ENCODE data around the gene NUDT22.

The NUDT22 gene

GRCh38 chr11:64254326-64254725, 28.3 kb downstream of the NUDT22 start:
- DNase-seq (ENCODE audit: low read depth in 2 of 2): no peak

DNA sequence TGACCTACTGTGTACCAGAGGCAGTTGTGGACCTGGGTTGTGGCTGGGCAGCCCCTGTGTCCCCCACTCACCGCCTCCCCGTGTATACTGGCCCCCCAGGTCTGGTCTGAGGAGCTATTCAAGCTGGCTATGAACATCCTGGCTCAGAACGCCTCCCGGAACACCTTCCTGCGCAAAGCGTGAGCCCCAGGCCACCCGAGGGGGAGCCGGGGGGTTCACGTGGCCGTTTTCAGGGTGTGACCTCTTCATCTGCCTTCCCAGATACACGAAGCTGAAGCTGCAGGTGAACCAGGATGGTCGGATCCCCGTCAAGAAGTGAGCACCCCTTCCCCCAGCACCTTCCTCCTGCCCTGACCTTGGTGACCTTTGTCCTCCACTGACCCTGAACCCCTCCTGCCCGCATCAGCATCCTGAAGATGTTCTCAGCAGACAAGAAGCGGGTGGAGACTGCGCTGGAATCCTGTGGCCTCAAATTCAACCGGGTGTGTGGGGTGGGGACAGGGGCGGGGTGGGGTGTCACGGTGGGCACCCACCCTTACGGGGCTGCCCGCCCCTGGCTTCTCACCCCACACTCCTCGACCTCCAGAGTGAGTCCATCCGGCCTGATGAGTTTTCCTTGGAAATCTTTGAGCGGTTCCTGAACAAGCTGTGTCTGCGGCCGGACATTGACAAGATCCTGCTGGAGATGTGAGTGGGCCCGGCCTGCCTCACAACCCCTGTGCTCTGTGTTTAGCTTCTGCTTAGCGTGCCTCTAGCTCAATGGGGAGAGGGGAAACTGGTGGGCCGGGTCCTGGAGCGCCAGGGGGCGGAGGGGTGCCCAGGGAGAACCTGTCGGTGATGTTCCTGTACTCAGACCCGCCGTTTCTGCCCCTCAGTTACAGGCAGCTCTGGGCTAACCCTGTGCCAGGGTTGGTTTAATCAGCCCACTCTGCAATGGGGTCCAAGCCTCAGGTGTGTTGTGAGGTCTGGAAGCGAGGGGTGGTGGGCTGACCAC, 29.4 kb downstream of the NUDT22 start:
- DNase-seq (ENCODE audit: low read depth in 2 of 2): no peak

GRCh38 chr11:64256300-64256699, 30.2 kb downstream of the NUDT22 start:
- DNase-seq (ENCODE audit: low read depth in 2 of 2): no peak

DNA sequence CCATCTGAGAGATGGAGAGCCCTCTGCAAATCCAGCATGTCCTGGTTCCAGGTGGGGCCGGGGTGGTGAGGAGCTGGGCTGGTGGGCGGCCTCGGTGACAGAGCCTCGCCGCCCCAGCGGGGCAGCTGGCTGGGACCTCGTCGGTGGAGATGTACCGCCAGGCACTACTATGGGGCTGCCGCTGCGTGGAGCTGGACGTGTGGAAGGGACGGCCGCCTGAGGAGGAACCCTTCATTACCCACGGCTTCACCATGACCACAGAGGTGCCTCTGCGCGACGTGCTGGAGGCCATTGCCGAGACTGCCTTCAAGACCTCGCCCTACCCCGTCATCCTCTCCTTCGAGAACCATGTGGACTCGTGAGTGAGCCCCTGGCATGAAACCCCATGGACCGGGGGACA, 32.3 kb downstream of the NUDT22 start:
- no peak for DNase-seq (ENCODE audit: low read depth in 2 of 2)

DNA sequence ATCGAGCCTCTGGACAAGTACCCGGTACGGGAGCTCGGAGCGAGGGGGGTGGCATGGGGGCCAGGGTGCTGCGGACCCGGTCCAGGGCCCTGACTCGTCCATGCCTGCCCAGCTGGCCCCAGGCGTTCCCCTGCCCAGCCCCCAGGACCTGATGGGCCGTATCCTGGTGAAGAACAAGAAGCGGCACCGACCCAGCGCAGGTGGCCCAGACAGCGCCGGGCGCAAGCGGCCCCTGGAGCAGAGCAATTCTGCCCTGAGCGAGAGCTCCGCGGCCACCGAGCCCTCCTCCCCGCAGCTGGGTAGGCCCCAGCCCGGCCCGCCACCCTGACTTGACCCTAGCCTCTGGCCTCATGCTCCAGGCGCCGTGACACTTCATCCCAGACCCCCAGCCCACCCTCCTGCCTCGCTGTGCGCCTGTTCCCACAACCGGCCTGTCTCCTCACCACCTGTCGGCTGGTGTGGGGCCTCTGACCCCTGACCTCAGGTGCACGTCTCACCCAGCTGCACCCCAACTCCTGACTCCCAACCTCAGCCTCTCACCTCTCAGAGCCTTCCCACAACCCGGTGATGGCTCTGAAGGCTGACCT, 33.0 kb downstream of the NUDT22 start:
- no peak for DNase-seq (ENCODE audit: low read depth in 2 of 2)

DNA sequence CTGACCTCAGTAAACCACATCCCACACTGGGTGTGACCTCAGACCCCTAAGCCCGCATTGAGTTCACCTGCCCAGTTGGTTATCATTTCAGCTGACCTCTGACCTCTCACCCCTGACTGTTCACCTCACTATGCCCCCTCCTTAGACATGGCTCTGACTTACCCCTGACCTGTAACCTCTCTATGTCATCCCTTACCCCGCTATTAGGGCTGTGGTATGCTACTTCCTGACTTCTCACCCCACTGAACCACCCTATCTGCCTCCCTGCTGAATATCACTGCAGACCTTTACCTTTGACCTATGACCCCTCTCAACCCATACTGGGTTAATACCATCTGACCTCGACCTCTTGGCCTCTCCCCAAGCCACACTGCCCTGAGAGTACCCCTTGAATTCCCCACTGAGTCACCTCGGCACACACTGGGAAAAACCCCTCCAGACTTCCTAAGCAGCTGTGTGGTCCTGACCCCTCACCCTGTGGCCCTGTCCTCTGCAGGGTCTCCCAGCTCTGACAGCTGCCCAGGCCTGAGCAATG, 33.5 kb downstream of the NUDT22 start:
- DNase-seq (ENCODE audit: low read depth in 2 of 2): no peak

DNA sequence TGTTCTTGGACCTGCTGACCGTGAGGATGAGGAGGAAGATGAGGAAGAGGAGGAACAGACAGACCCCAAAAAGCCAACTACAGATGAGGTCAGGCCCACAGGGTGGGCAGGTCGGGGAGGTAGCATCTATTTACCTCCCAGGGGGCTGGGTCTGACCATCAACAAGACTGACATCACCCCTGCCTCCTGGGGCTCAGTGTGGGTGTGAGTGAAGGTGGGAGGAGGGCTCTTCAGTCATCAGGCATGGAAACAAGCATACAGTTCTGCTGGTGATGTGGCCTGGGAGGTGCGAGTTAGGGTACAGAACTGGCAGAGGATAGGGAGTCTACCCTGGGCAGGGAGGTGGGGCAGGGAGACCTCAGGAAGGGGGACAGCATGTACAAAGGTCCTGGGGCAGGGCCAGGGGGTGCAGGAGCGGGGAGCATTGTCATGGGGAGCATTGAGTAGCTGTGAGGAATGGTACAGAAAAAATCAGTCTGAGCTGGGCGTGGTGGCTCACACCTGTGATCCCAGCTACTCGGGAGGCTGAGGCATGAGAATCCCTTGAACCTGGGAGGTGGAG, 34.2 kb downstream of the NUDT22 start:
- no peak for DNase-seq (ENCODE audit: low read depth in 2 of 2)

- DNase-seq (ENCODE audit: low read depth in 2 of 2): no peak
Measured at GRCh38 chr11:64261556-64262080, 35.5 kb downstream of the NUDT22 start.

DNA sequence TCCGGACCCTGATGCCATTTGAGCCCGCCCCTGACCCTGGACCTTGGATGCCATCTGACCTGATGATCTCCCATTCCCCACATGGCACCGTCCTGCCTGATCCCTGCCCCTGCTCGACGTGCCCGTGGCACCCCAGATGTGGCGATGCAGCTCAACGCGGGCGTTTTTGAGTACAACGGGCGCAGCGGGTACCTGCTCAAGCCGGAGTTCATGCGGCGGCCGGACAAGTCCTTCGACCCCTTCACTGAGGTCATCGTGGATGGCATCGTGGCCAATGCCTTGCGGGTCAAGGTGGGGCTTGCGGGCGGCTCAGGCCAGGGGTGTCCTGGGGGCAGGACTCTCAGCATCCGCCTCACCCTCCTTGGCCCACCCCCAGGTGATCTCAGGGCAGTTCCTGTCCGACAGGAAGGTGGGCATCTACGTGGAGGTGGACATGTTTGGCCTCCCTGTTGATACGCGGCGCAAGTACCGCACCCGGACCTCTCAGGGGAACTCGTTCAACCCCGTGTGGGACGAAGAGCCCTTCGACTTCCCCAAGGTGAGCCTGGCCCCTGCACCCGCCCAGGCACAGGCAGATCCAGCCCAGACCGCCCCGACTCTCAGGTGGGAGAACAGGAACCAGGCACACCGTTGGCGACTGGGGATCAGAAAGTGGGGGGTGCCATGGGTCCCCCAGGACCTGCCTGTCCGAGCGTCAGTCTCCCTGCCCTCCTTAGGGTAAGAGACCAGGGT, 36.4 kb downstream of the NUDT22 start:
- no peak for DNase-seq (ENCODE audit: low read depth in 2 of 2)

DNA sequence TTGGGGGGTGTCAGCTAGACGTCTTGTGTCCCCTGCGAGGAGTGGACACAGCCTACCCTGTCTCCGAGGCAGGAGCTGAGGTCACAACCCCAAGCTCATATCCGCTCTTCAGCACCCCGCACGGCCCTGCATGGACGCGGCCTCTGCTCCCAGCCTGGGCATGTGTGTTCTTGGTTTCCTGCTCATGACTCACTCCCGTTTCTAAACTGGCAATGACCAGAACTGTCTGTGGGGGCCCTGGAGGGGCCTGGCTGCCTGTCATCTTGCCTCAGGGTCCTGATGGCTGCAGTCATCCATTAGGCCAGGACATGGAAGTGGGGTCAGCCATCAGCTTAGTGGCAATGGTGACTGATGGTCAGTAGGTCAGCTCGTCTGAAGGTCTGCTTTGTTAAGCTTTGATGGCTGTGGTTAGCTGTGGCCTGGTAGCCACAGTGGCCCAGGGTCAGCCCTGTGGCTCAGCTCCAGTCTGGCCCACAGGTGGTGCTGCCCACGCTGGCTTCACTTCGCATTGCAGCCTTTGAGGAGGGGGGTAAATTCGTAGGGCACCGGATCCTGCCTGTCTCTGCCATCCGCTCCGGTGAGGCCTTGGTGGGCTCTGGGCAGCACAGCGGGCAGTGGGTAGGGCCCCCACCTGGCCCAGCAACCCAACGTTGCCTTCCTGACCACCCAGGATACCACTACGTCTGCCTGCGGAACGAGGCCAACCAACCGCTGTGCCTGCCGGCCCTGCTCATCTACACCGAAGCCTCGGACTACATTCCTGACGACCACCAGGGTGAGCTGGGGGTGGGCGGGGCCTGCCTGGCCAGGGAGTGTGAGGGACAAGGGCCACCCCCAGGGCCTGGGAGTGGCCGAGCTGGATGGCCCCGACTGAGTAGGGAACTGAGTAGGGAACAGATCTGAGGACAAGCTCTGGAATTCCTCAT, 37.2 kb downstream of the NUDT22 start:
- no peak for DNase-seq (ENCODE audit: low read depth in 2 of 2)

GRCh38 chr11:64263947-64264317, 37.9 kb downstream of the NUDT22 start:
- DNase-seq (ENCODE audit: low read depth in 2 of 2): no peak

- no peak for DNase-seq (ENCODE audit: low read depth in 2 of 2)
Measured at GRCh38 chr11:64264371-64264852, 38.3 kb downstream of the NUDT22 start.

DNA sequence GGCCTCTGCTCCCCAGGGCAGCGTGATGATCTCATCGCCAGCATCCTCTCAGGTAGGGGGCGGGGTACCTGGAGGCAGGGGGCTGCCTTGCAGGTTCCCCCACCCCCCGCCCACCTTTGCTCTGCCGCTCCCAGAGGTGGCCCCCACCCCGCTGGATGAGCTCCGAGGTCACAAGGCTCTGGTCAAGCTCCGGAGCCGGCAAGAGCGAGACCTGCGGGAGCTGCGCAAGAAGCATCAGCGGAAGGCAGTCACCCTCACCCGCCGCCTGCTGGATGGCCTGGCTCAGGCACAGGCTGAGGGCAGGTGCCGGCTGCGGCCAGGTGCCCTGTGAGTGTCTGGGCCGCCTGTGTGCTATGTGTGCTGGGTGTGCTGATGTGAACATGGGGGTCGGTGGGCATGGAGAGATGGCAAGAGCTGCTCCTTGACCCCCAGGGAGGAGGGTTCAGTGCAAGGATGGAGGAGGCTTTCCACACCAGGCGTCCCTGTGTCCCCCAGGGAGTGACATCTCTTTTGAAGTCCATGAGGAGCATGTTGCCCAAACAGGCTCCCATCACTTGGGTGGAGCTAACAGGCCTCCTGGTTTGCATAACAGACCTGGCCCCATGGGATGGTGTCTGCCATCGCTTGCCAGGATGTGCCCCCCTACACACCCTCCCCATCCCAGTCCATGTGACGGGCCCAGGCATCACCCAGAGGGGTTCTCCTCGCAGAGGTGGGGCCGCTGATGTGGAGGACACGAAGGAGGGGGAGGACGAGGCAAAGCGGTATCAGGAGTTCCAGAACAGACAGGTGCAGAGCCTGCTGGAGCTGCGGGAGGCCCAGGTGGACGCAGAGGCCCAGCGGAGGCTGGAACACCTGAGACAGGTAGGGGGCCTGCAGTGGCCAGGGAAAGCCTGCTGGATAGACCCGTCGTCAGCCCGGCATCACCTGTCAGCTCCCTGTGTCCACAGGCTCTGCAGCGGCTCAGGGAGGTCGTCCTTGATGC, 39.4 kb downstream of the NUDT22 start:
- DNase-seq (ENCODE audit: low read depth in 2 of 2): no peak

DNA sequence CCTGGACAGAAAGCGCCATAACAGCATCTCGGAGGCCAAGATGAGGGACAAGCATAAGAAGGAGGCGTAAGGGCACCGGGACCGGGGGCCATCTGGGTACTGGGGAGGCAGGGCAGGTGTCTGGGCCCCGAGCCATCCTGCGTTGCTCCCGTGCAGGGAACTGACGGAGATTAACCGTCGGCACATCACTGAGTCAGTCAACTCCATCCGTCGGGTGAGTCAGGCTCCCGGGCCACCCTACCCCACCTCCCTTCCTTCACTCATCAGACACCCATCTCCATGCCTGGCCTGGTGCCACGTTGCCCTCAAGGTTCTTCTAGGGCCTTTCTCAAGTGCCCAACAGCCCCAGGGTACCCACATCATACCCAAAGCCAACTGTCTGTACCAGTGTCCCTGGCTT, 40.3 kb downstream of the NUDT22 start:
- no peak for DNase-seq (ENCODE audit: low read depth in 2 of 2)

- DNase-seq (ENCODE audit: low read depth in 2 of 2): no peak
Measured at GRCh38 chr11:64267207-64267945, 41.3 kb downstream of the NUDT22 start.

- DNase-seq (ENCODE audit: low read depth in 2 of 2): no peak
Measured at GRCh38 chr11:64268025-64268892, 42.2 kb downstream of the NUDT22 start.

GRCh38 chr11:64268893-64269539, 42.9 kb downstream of the NUDT22 start:
- no peak for DNase-seq (ENCODE audit: low read depth in 2 of 2)
